B cell (primary cell): ENCODE results near the gene LRRC8D. TPM values are rescaled to one million over a fixed set of nuclear protein-coding genes. Genes with fewer than 3 reads are reported as not detected.

Experiments
- ATAC-seq: fragments of 200-7000 bp; cut with Tn5 transposase; one replicate; pipeline ENCODE4 v1.10.0; 2021; ENCODE audit warnings: low read depth, mild to moderate bottlenecking, moderate number of reproducible peaks, moderate library complexity
- CTCF ChIA-PET: fragments of 350-600 bp; sonication (Branson Sonifier 250); formaldehyde crosslinking; loops from one replicate; lab custom pipeline; 2021; ENCODE audit warnings: antibody characterized with exemption, inconsistent platforms; lab: Charles Lee
- POLR2A ChIA-PET: fragments of 350-600 bp; sonication (Branson Sonifier 250); formaldehyde crosslinking; loops from one replicate; lab custom pipeline; 2021; ENCODE audit warnings: antibody characterized with exemption; lab: Charles Lee
- DNase-seq: peaks from one replicate; pipeline ENCODE4 v3.0.0; 2013
- H2AFZ ChIP-seq: 2 replicates; pipeline ENCODE4 v1.6.1; 2012; ENCODE audit warnings: mild to moderate bottlenecking, low read depth, low read length; ENCODE audit not compliant: insufficient read depth, poor library complexity, severe bottlenecking
- H3K27ac ChIP-seq, 2 donors: 1 replicate in 1 of 2; 2 replicates in 1 of 2; pipeline ENCODE4 v1.5.1; 2012 to 2013; ENCODE audit warnings: low read length in 2 of 2, mild to moderate bottlenecking in 2 of 2, moderate library complexity in 1 of 2
- H3K27me3 ChIP-seq, 4 experiments: fragments of 200-600 bp in 1 of 4; sonication (generic) in 1 of 4; replicated peaks in 1 of 4; 1 replicate in 2 of 4; 2 replicates in 2 of 4; pipeline versions ENCODE4 v1.6.1 to v1.7.0; 2013 to 2016; ENCODE audit warnings: low read length in 3 of 4, mild to moderate bottlenecking in 2 of 4, mixed read lengths in 1 of 4, moderate library complexity in 1 of 4; ENCODE audit not compliant: insufficient read depth in 4 of 4, control insufficient read depth in 3 of 4; ENCODE audit errors: control extremely low read depth in 1 of 4
- H3K36me3 ChIP-seq, 2 experiments: replicated peaks in 1 of 2; 1 replicate in 1 of 2; 2 replicates in 1 of 2; pipeline versions ENCODE4 v1.6.1 to v1.7.1; 2013; ENCODE audit warnings: low read length in 1 of 2; ENCODE audit not compliant: insufficient read depth in 2 of 2, control insufficient read depth in 1 of 2; ENCODE audit errors: control extremely low read depth in 1 of 2, extremely low read depth in 1 of 2
- H3K4me1 ChIP-seq, 2 donors: fragments of 200-600 bp in 1 of 2; sonication (generic) in 1 of 2; 1 replicate in 1 of 2; 2 replicates in 1 of 2; pipeline versions ENCODE4 v1.5.1 to v1.6.1; 2013 to 2017; ENCODE audit warnings: low read length in 2 of 2; ENCODE audit not compliant: control insufficient read depth in 2 of 2, insufficient read depth in 2 of 2
- H3K4me2 ChIP-seq: replicated peaks from 2 replicates; pipeline ENCODE3; 2012; ENCODE audit warnings: mild to moderate bottlenecking, low read depth, low read length; ENCODE audit not compliant: poor library complexity, severe bottlenecking
- H3K4me3 ChIP-seq, 5 experiments: fragments of 200-600 bp in 1 of 5; sonication (generic) in 1 of 5; 1 replicate in 3 of 5; 2 replicates in 2 of 5; pipeline versions ENCODE4 v1.5.1 to v1.7.0; 2011 to 2016; ENCODE audit warnings: low read length in 4 of 5, mild to moderate bottlenecking in 4 of 5, low read depth in 2 of 5, control low read depth in 1 of 5, moderate library complexity in 1 of 5; ENCODE audit not compliant: insufficient read depth in 1 of 5; ENCODE audit errors: control extremely low read depth in 1 of 5, extremely low read depth in 1 of 5
- H3K79me2 ChIP-seq: fragments of 200-600 bp; sonication (generic); one replicate; pipeline ENCODE4 v1.6.0; 2016; ENCODE audit warnings: low read length; ENCODE audit not compliant: control insufficient read depth, insufficient read depth
- H3K9ac ChIP-seq: fragments of 200-600 bp; sonication (generic); 2 replicates; pipeline ENCODE4 v1.6.1; 2017; ENCODE audit warnings: mild to moderate bottlenecking, low read length, moderate library complexity
- H3K9me3 ChIP-seq, 3 donors: one replicate each; pipeline versions ENCODE4 v1.6.1 to v1.7.1; 2013; ENCODE audit warnings: low read length in 2 of 3; ENCODE audit not compliant: control insufficient read depth in 2 of 3, insufficient read depth in 1 of 3; ENCODE audit errors: control extremely low read depth in 1 of 3
- H4K20me1 ChIP-seq: 2 replicates; pipeline ENCODE4 v1.6.0; 2012; ENCODE audit warnings: mild to moderate bottlenecking, low read length; ENCODE audit not compliant: insufficient read depth, control insufficient read depth, poor library complexity, severe bottlenecking
- H3K27ac Mint-ChIP-seq: one replicate; pipeline ENCODE4 v1.8.0; 2021; ENCODE audit warnings: mixed read lengths
- H3K27me3 Mint-ChIP-seq: one replicate; pipeline ENCODE4 v1.8.0; 2021; ENCODE audit warnings: mixed read lengths
- H3K4me1 Mint-ChIP-seq: one replicate; pipeline ENCODE4 v1.8.0; 2021; ENCODE audit warnings: mixed read lengths
- H3K4me3 Mint-ChIP-seq: one replicate; pipeline ENCODE4 v1.8.0; 2021; ENCODE audit warnings: mixed read lengths
- H3K9me3 Mint-ChIP-seq: one replicate; pipeline ENCODE4 v1.8.0; 2022; ENCODE audit warnings: mixed read lengths; ENCODE audit not compliant: insufficient read depth
- EZH2 ChIP-seq: IDR thresholded peaks from 2 replicates; pipeline ENCODE4 v1.6.1; 2012; ENCODE audit warnings: borderline replicate concordance, low read depth, mild to moderate bottlenecking, moderate library complexity, low read length; ENCODE audit not compliant: insufficient read depth, poor library complexity, severe bottlenecking
- WGBS: methylation state at CpG from one replicate; pipeline ENCODE4 v1.1.5; 2013; ENCODE audit warnings: missing lambda C conversion rate; ENCODE audit not compliant: insufficient coverage; 5-methylcytosine and 5-hydroxymethylcytosine counted together
- intact Hi-C: fragments of 100-400 bp; cut with micrococcal nuclease; formaldehyde crosslinking; loops from one replicate; pipeline ENCODE4 v1.10.0; 2022
- polyA plus RNA-seq: library from polyadenylated mRNA; depleted of rRNA; stranded (reverse); fragments of >200 nt; gene quantifications from 2 replicates; pipeline ENCODE4 v1.2.3, GENCODE V29; 2012
- total RNA-seq, 2 donors: library from RNA; stranded (reverse); fragments of 120-200 nt in 1 of 2; gene quantifications; 1 replicate in 1 of 2; 2 replicates in 1 of 2; pipeline versions ENCODE4 v1.2.3 to v1.2.4, GENCODE V29; 2013 to 2022
- TF ChIP-seq, protein P1 (sequence below): fragments of 200-600 bp; IDR thresholded peaks from one replicate; pipeline ENCODE4 v1.8.0; 2022; ENCODE audit warnings: antibody characterized with exemption, mild to moderate bottlenecking

LRRC8D gene
- total and polyA plus RNA-seq, 2 donors (not counting 1 experiment from before 2014, with no cell fraction given): 23.7 to 47.0 TPM

- no peaks in the 10 kb centered on the region for H3K27me3 Mint-ChIP-seq
- no peak for DNase-seq
- no peak overlapping the region for H3K9ac ChIP-seq
- TF ChIP-seq, protein P1, sequence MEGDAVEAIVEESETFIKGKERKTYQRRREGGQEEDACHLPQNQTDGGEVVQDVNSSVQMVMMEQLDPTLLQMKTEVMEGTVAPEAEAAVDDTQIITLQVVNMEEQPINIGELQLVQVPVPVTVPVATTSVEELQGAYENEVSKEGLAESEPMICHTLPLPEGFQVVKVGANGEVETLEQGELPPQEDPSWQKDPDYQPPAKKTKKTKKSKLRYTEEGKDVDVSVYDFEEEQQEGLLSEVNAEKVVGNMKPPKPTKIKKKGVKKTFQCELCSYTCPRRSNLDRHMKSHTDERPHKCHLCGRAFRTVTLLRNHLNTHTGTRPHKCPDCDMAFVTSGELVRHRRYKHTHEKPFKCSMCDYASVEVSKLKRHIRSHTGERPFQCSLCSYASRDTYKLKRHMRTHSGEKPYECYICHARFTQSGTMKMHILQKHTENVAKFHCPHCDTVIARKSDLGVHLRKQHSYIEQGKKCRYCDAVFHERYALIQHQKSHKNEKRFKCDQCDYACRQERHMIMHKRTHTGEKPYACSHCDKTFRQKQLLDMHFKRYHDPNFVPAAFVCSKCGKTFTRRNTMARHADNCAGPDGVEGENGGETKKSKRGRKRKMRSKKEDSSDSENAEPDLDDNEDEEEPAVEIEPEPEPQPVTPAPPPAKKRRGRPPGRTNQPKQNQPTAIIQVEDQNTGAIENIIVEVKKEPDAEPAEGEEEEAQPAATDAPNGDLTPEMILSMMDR: no peak
- TF ChIP-seq EZH2: no peak
- H3K9me3 Mint-ChIP-seq: no peaks in the 10 kb centered on the region
- peaks cover 0 to 3% of the 10 kb centered on the region in 2 experiments for H3K36me3 ChIP-seq
- H3K4me3 ChIP-seq: no peak overlapping the region
- no peak overlapping the region for H3K27ac Mint-ChIP-seq
- peaks cover 0 to 16% of the 10 kb centered on the region in 2 donors for H3K4me1 ChIP-seq
- ATAC-seq: no peak
- no peak overlapping the region for H3K4me2 ChIP-seq
- peaks cover 71% of the 10 kb centered on the region for H3K79me2 ChIP-seq
- no peaks in the 10 kb centered on the region for H3K27me3 ChIP-seq
- H3K9me3 ChIP-seq: no peaks in the 10 kb centered on the region
- intact Hi-C loops: no loop called here
- no peak overlapping the region for H3K27ac ChIP-seq
- peaks cover 28% of the 10 kb centered on the region for H4K20me1 ChIP-seq
- 98% methylated on average over 9 of the region's 10 CpGs for WGBS
- no peak overlapping the region for H3K4me3 Mint-ChIP-seq
- H3K4me1 Mint-ChIP-seq: peaks cover 36% of the 10 kb centered on the region
- H2AFZ ChIP-seq: no peak overlapping the region
- ChIA-PET POLR2A (interaction anchor here (0.5 kb wide), 1 partner anchor 667 kb away, joined by 5 read pairs; no protein-coding TSS in a partner anchor), CTCF (no interaction called here)
Measured at GRCh38 chr1:89911191-89911991, 90.6 kb downstream of the LRRC8D start.

DNA sequence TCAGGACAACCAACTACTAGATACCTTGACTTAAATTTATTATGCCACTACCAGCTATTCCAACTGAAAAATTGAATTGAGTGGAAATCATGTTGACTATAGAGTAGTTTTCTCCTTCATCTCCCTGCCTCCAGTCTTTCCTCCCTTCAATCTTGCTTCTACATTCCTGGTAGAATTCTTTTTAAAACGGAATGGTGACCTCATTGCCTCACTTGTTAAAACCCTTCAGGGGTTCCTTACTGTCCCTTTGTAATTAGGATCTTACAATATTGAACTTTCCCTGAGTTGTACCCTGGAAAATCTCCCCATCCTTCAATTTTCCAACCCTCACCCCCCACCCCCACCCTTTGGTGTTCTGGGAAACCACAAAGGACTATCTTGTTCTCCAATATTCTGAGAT, 91.2 kb downstream of the LRRC8D start:
- Mint-ChIP-seq H3K9me3 (no peaks in the 10 kb centered on the region), H3K27ac (no peak overlapping the region), H3K4me3 (no peak overlapping the region), H3K4me1 (peaks cover 30% of the 10 kb centered on the region), H3K27me3 (no peaks in the 10 kb centered on the region)
- no peaks in the 10 kb centered on the region for H3K9me3 ChIP-seq
- DNase-seq (no peak), ATAC-seq (no peak)
- intact Hi-C loops: no loop called here
- H3K27me3 ChIP-seq: no peaks in the 10 kb centered on the region
- peaks cover 22% of the 10 kb centered on the region for H4K20me1 ChIP-seq
- TF ChIP-seq EZH2: no peak
- TF ChIP-seq, protein P1: no peak
- H2AFZ ChIP-seq: no peak overlapping the region
- H3K4me3 ChIP-seq: no peak overlapping the region
- no peak overlapping the region for H3K27ac ChIP-seq
- ChIA-PET CTCF (interaction anchor here (0.7 kb wide), 1 partner anchor 105 kb away, joined by 4 read pairs; no protein-coding TSS in a partner anchor), POLR2A (interaction anchor here (0.5 kb wide), 1 partner anchor 668 kb away, joined by 5 read pairs; no protein-coding TSS in a partner anchor)
- no CpG with 5 or more reads among the region's 1 CpG for WGBS
- H3K4me1 ChIP-seq: peaks cover 0 to 12% of the 10 kb centered on the region in 2 donors
- no peak overlapping the region for H3K9ac ChIP-seq
- peaks cover 0 to 3% of the 10 kb centered on the region in 2 experiments for H3K36me3 ChIP-seq
- peaks cover 69% of the 10 kb centered on the region for H3K79me2 ChIP-seq
- H3K4me2 ChIP-seq: no peak overlapping the region
